Rectal smooth muscle tissue (tissue), 1 donor: ENCODE measurements around the gene NHLRC3.
"Not testable (repeated sequence)": the region's sequence is repeated elsewhere in the genome, so short reads cannot be mapped to it uniquely, and the experiment has no call there.

Source experiments
- H3K27ac ChIP-seq: one replicate; pipeline ENCODE4 v1.7.0; 2013; ENCODE audit warnings: low read depth, low read length, inconsistent platforms
- H3K27me3 ChIP-seq: one replicate; pipeline ENCODE4 v1.7.0; 2013; ENCODE audit warnings: low read length; ENCODE audit not compliant: control insufficient read depth, insufficient read depth
- H3K36me3 ChIP-seq: one replicate; pipeline ENCODE4 v1.7.0; 2013; ENCODE audit warnings: low read length; ENCODE audit not compliant: control insufficient read depth, insufficient read depth
- H3K4me1 ChIP-seq: one replicate; pipeline ENCODE4 v1.7.0; 2013; ENCODE audit warnings: low read length; ENCODE audit not compliant: control insufficient read depth, insufficient read depth
- H3K4me3 ChIP-seq: one replicate; pipeline ENCODE4 v1.7.0; 2013; ENCODE audit warnings: low read length
- H3K9ac ChIP-seq: one replicate; pipeline ENCODE4 v1.7.0; 2013; ENCODE audit warnings: low read length

The NHLRC3 gene

DNA sequence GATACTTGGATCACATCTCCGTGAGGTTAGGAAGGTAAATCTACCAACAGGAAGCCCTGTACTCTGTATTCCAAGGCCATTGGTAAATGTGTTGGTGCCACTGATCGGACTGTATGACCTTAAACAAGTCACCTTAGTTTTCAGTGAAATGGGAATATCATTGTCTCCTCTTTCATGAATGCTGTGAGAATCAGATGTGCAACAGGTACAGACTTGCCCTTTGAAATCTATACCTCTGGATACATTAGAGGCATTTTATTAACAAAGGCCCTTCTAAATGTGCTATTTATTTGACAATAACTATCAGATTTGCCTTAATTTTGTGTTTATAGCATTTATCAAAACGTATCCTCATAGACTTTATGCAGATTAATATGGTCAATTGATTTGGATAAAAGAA is 11.0 kb downstream of the NHLRC3 start:
- H3K4me1 ChIP-seq, result no peaks in the 10 kb centered on the region
- H3K4me3 ChIP-seq, result no peak overlapping the region
- no peak overlapping the region for H3K27ac ChIP-seq
- H3K9ac ChIP-seq, result no peak overlapping the region
- H3K36me3 ChIP-seq, result no peaks in the 10 kb centered on the region
- no peaks in the 10 kb centered on the region for H3K27me3 ChIP-seq

DNA sequence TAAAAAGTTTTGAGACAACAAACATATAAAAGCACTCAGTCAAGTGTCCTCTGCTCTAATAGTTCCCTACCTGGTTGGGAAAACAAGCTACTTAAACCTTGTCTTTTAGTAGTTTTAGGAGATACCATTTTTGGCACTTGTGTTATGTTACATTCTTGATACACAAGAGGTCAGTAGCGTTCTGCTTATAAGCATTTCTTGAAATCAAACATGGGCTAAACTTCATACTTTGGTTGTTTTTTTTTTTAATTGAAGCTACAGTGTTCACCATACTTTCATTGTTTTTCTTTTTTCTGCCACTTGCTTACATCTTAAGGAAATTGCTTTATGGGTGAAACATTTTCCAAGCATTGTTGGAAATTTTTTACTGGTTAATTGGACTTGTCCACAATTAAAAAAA is 12.9 kb downstream of the NHLRC3 start:
- no peaks in the 10 kb centered on the region for H3K27me3 ChIP-seq
- H3K4me1 ChIP-seq, result no peaks in the 10 kb centered on the region
- no peak overlapping the region for H3K27ac ChIP-seq
- H3K36me3 ChIP-seq, result no peaks in the 10 kb centered on the region
- no peak overlapping the region for H3K4me3 ChIP-seq
- H3K9ac ChIP-seq, result no peak overlapping the region

DNA sequence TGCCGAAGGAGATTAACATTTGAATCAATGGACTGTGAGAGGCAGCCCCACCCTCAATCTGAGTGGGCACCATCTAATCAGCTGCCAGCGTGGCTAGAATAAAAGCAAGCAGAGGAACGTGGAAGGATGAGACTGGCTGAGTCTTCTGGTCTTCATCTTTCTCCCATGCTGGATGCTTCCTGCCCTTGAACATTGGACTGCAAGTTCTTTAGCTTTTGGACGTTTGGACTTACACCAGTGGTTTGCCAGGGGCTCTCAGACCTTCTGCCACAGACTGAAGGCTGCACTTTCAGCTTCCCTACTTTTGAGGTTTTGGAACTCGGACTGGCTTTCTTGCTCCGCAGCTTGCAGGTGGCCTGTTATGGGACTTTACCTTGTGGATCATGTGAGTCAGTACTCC is 14.7 kb downstream of the NHLRC3 start:
- no peaks in the 10 kb centered on the region for H3K36me3 ChIP-seq
- no peak overlapping the region for H3K9ac ChIP-seq
- no peak overlapping the region for H3K4me3 ChIP-seq
- H3K27ac ChIP-seq, result no peak overlapping the region
- H3K27me3 ChIP-seq, result no peaks in the 10 kb centered on the region
- no peaks in the 10 kb centered on the region for H3K4me1 ChIP-seq

DNA sequence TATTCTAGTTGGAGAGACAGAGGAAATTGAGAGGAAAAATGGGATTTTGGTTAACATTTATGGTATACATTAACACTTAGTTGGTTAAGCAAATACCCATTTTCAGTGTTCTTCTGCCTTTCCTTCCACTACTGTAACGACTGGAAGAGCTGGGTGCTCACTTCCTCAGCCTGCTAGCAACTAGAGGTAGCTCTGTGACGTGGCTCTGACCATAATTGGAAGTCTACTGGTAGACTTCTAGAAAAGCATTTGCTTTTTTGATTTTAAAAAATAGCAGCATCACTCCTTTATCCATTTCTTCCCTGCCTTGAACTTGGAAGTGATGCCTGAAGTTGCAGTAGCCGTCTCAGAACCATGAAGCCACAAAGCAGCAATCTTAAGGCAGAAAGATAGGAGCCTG is 15.9 kb downstream of the NHLRC3 start:
- Histone ChIP-seq H3K4me1 (no peaks in the 10 kb centered on the region), H3K36me3 (no peaks in the 10 kb centered on the region), H3K4me3 (no peak overlapping the region), H3K9ac (no peak overlapping the region), H3K27ac (no peak overlapping the region), H3K27me3 (no peaks in the 10 kb centered on the region)

DNA sequence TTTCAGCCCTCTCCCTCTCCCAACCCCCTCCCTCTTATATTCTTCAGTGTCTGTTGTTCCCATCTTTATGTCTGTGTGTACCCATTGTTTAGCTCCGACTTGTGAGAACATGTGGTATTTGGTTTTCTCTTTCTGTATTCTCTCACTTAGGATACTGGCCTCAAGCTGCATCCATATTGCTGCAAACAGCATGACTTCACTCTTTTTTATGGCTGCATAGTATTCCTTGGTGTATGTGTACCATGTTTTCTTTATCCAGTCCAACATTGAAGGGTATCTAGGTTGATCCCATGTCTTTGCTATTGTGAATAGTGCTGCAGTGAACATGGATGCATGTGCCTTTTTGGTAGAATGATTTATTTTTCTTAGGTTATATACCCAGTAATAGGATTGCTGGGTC is 17.8 kb downstream of the NHLRC3 start:
- Histone ChIP-seq H3K27ac (no peak overlapping the region), H3K4me3 (no peak overlapping the region), H3K4me1 (no peaks in the 10 kb centered on the region), H3K27me3 (no peaks in the 10 kb centered on the region), H3K36me3 (no peaks in the 10 kb centered on the region), H3K9ac (no peak overlapping the region)

DNA sequence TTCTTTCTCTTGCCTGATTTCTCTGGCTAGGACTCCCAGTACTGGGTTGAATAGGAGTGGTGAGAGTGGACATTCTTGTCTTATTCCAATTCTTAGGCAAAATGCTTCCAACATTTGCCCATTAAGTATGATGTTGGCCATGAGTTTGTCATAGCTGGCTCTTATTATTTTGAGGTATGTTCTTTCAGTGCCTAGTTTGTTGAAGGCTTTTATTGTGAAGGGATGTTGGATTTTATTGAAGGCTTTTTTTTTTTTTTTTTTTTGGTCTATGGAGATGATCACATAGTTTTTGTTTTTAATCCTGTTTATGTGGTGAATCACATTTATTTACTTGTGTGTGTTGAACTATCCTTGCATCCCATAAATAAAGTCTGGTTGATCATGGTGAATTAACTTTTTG is 19.8 kb downstream of the NHLRC3 start:
- Histone ChIP-seq H3K27ac (no peak overlapping the region), H3K4me3 (no peak overlapping the region)

DNA sequence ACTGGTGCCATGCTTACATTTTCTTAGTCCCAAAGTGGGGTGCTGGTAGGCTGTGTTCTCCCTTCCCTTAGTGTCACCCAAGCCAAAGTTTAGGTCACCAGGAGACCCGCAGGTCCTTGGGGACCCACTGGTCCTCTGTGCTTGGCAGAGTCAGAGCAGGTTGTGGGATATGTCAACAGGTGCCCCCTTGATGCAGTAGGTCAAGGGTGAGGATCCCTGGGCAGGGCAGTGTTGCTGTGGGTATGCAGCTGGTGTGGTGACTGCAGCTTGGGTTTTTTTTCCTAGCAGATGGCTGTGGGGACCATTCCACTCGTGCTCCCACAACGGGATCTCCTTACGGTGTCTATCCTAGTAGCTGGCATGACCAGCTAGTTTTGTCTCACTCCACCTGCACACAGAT is 23.7 kb downstream of the NHLRC3 start:
- Histone ChIP-seq H3K4me3 (no peak overlapping the region), H3K27ac (no peak overlapping the region), H3K36me3 (no peaks in the 10 kb centered on the region), H3K4me1 (no peaks in the 10 kb centered on the region), H3K27me3 (no peaks in the 10 kb centered on the region), H3K9ac (no peak overlapping the region)

More for the DNA sequence above, 19.8 kb downstream of the NHLRC3 start:
- Histone ChIP-seq H3K36me3 (no peaks in the 10 kb centered on the region), H3K9ac (no peak overlapping the region), H3K27me3 (no peaks in the 10 kb centered on the region), H3K4me1 (no peaks in the 10 kb centered on the region)

DNA sequence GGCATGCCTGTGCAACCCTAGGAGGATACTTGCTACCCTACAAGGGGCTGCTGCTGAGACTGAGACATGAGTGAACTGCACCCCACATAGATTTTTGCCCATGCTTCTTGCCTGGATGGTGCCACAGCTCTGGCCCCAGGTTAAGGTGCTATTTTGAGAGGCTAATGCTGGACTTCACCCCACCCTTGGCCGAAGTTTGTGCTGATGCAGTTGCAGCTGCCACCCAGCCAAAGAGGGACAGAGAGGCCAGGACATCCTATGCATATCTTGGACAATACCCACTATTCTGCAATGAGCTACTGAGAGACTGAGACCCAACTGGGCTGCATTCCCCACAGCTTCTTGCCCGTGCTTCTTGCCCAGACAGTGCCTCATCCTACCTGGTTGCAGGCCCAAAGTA is 34.6 kb downstream of the NHLRC3 start:
- Histone ChIP-seq H3K4me3 (no peak overlapping the region), H3K36me3 (no peaks in the 10 kb centered on the region), H3K27me3 (no peaks in the 10 kb centered on the region), H3K27ac (no peak overlapping the region), H3K9ac (no peak overlapping the region), H3K4me1 (no peaks in the 10 kb centered on the region)

DNA sequence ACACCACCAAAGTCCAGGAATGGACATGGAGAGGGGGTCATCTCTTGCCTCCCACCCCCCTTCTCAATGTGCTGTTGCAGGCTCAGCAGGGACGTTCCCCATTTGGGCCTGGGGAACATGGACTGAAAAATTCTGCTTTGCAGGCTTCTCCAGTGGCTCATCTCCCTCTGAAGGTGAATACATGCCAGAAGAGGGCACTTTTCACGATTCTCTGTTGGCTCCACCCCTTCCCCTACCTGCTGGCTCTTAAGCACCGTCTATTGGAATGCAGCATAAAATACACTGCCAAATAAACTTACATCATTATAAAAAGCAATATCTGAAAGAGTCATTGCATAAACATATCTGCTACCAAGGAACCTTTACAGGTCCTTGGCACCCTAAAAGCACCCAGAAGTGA is 35.7 kb downstream of the NHLRC3 start:
- no peaks in the 10 kb centered on the region for H3K36me3 ChIP-seq
- no peak overlapping the region for H3K9ac ChIP-seq
- no peaks in the 10 kb centered on the region for H3K4me1 ChIP-seq
- no peaks in the 10 kb centered on the region for H3K27me3 ChIP-seq
- no peak overlapping the region for H3K27ac ChIP-seq
- no peak overlapping the region for H3K4me3 ChIP-seq

DNA sequence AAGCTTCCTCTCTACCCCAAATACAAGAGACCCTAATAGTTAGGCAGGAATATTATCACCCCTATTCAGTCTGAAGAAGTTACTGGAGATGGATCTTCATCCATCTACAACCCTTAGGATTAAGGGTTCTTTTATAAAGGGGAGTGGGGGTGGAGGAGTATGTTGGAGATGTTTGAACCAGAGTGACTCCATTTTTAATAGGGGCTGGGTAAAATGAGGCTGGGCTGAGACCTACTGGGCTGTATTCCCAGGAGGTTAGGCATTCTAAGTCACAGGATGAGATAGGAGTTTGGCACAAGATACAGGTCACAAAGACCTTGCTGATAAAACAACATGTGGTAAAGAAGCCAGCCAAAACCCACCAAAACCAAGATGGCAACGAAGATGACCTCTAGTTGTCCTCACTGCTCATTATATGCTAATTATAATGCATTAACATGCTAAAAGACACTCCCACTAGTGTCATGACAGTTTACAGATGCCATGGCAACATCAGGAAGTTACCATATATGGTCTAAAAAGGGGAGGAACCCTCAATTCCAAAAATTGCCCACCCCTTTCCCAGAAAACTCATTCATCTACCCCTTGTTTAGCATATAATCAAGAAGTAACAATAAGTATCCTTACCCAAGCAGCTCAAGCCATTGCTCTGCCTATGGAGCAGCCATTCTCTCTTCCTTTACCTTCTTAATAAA is 48.1 kb downstream of the NHLRC3 start:
- not testable (repeated sequence) for H3K4me3 ChIP-seq, H3K9ac ChIP-seq, H3K27me3 ChIP-seq, H3K4me1 ChIP-seq, H3K27ac ChIP-seq, H3K36me3 ChIP-seq

DNA sequence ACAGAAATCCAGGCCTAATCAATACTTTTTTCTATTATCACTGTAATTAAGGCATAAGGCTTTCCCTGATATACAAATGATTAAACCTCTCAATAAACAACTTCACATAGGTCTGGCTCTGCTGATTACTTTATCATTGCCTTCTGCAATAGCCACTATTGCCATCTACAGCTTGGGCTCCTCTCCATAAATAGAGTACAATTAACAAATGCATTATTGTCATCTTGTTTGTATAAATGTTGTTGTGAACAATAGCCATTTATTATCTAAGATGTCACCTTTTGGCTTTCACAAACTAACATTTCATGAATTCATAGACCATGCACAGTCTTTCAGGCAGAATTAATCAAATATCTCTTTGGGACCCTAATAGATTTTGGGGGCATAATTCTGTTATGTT is 53.3 kb downstream of the NHLRC3 start:
- Histone ChIP-seq H3K27me3 (no peaks in the 10 kb centered on the region), H3K4me1 (no peaks in the 10 kb centered on the region), H3K4me3 (no peak overlapping the region), H3K27ac (no peak overlapping the region), H3K36me3 (no peaks in the 10 kb centered on the region), H3K9ac (no peak overlapping the region)

DNA sequence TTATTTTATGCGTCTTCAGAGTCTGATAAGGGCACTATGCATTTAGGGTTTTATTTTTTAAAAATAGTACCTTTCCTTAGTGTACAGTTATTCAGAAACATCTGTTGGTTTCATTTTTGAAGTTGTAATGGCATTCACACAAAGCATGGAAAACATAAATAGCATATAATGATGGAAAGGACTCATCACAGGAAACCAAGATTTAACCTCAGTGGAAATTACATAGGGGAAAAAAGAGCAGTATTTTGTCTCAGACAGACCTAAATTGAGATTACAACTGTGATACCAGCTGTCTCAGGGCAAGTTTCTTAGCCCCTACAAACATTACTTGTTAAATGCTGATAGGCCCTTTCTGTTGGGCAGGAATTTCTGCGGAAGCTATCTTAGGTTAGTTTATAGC is 57.2 kb downstream of the NHLRC3 start:
- Histone ChIP-seq H3K4me3 (no peak overlapping the region), H3K27ac (no peak overlapping the region), H3K36me3 (no peaks in the 10 kb centered on the region), H3K9ac (no peak overlapping the region), H3K27me3 (no peaks in the 10 kb centered on the region), H3K4me1 (no peaks in the 10 kb centered on the region)

DNA sequence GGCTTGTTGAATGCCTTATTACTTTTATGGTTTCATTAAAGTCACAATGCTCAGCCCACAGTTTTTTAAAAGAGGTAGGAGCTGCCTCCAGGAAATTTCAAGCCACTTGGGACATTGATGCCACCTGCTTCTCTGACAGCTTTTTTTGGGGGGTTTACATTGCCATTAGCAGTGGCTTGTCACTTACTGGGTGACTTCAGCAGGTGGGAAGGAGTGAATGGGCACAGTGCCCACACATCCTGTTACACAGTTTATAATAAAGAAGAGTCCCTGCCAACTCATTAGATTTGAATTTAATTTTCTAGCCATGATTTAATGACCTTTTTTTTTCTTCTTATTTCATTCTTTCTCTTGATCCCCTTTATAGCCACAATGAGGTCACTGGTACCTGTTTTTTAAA is 61.0 kb downstream of the NHLRC3 start:
- Histone ChIP-seq H3K27ac (no peak overlapping the region), H3K36me3 (no peaks in the 10 kb centered on the region), H3K27me3 (no peaks in the 10 kb centered on the region), H3K9ac (no peak overlapping the region), H3K4me3 (no peak overlapping the region), H3K4me1 (no peaks in the 10 kb centered on the region)
